ENCODE results near the gene KRT78. TPM values are rescaled to one million over a fixed set of nuclear protein-coding genes. Genes with fewer than 3 reads are reported as not detected.

Gene KRT78
- total and polyA plus RNA-seq, 11 donors, result 0.14 TPM; not detected in 10

- TF ChIP-seq POLR2A (IDR thresholded peaks at IDR 0.05) (no peak), CTCF (IDR thresholded peaks at IDR 0.05) (no peak)
- intact Hi-C loops (cut with DNase I), result no loop called here
- no peaks in the 10 kb centered on the region for H3K4me1 ChIP-seq
- H3K4me3 ChIP-seq, result no peak overlapping the region
- no peak for DNase-seq
- 80 to 95% (median 92%) methylated on average over 3 to 11 of the region's 11 CpGs for WGBS, 4 donors
- peaks cover 0 to 8% (median 0%) of the 10 kb centered on the region in 9 donors for H3K27me3 ChIP-seq
- H3K9me3 ChIP-seq, result no peaks in the 10 kb centered on the region
- no peak overlapping the region for H3K27ac ChIP-seq
- H3K36me3 ChIP-seq, result no peaks in the 10 kb centered on the region
- no peak for ATAC-seq
These were observed 4.4 kb downstream of the KRT78 start for GRCh38 chr12:52844386-52844785.

GRCh38 chr12:52839436-52840105 lies 9.2 kb downstream of the KRT78 start:
- no peak overlapping the region for H3K4me3 ChIP-seq
- intact Hi-C loops (cut with DNase I), result no loop called here
- ATAC-seq (no peak), DNase-seq (no peak)
- no peak for TF ChIP-seq POLR2A (IDR thresholded peaks at IDR 0.05)
- no peak overlapping the region for H3K27ac ChIP-seq
- H3K27me3 ChIP-seq, result peaks cover 0 to 30% (median 0%) of the 10 kb centered on the region in 9 donors
- WGBS, 4 donors, result 73 to 84% (median 77%) methylated on average over 18 of the region's 18 CpGs
- no peaks in the 10 kb centered on the region for H3K4me1 ChIP-seq
- H3K9me3 ChIP-seq, result no peaks in the 10 kb centered on the region
- H3K36me3 ChIP-seq, result no peaks in the 10 kb centered on the region

- peaks cover 0 to 34% (median 0%) of the 10 kb centered on the region in 9 donors for H3K27me3 ChIP-seq
- H3K27ac ChIP-seq, result no peak overlapping the region
- no peaks in the 10 kb centered on the region for H3K36me3 ChIP-seq
- WGBS, 4 donors, result 54 to 63% (median 59%) methylated on average over 14 of the region's 14 CpGs
- ATAC-seq (no peak), DNase-seq (no peak)
- no peak overlapping the region for H3K4me3 ChIP-seq
- no peaks in the 10 kb centered on the region for H3K9me3 ChIP-seq
- intact Hi-C loops (cut with DNase I), result no loop called here
- no peak for TF ChIP-seq POLR2A (IDR thresholded peaks at IDR 0.05)
- TF ChIP-seq CTCF (IDR thresholded peaks at IDR 0.05), result no peak
- H3K4me1 ChIP-seq, result no peaks in the 10 kb centered on the region
These were observed 10.0 kb downstream of the KRT78 start for GRCh38 chr12:52838609-52839435.

- no peak for ATAC-seq
- H3K27ac ChIP-seq, result no peak overlapping the region
- no peaks in the 10 kb centered on the region for H3K9me3 ChIP-seq
- H3K4me1 ChIP-seq, result no peaks in the 10 kb centered on the region
- TF ChIP-seq POLR2A (IDR thresholded peaks at IDR 0.05), result no peak
- no peak for TF ChIP-seq CTCF (IDR thresholded peaks at IDR 0.05)
- peaks cover 0 to 34% (median 0%) of the 10 kb centered on the region in 9 donors for H3K27me3 ChIP-seq
- no peak overlapping the region for H3K4me3 ChIP-seq
- 79 to 85% (median 80%) methylated on average over 6 of the region's 6 CpGs for WGBS, 4 donors
- intact Hi-C loops (cut with DNase I), result no loop called here
- H3K36me3 ChIP-seq, result no peaks in the 10 kb centered on the region
- DNase-seq, result no peak
These were observed 10.8 kb downstream of the KRT78 start for GRCh38 chr12:52837781-52838608.

Measured in heart left ventricle (tissue), 16 donors.